Mesendoderm (in vitro differentiated cells): ENCODE results near the gene MEIOSIN.

ENCODE experiments used
- DNase-seq: peaks from one replicate; pipeline ENCODE4 v3.0.0; 2013
- H2AK5ac ChIP-seq: 2 replicates; pipeline ENCODE4 v1.6.1; 2013; ENCODE audit warnings: low read length, inconsistent platforms
- H2BK120ac ChIP-seq: 2 replicates; pipeline ENCODE4 v1.6.1; 2013; ENCODE audit warnings: low read depth, mild to moderate bottlenecking, low read length, moderate library complexity, mixed read lengths
- H2BK15ac ChIP-seq: replicated peaks from 2 replicates; pipeline ENCODE4 v1.6.1; 2013; ENCODE audit warnings: low read depth, mild to moderate bottlenecking, moderate library complexity
- H2BK5ac ChIP-seq: 2 replicates; pipeline ENCODE4 v1.6.1; 2013; ENCODE audit warnings: low read length, inconsistent platforms
- H3K18ac ChIP-seq: 2 replicates; pipeline ENCODE4 v1.6.1; 2013; ENCODE audit warnings: mild to moderate bottlenecking, low read length, mixed read lengths
- H3K23ac ChIP-seq: one replicate; pipeline ENCODE4 v1.6.1; 2013; ENCODE audit warnings: low read length
- H3K27ac ChIP-seq: 2 replicates; pipeline ENCODE4 v1.5.1; 2013; ENCODE audit warnings: low read depth, mild to moderate bottlenecking, inconsistent platforms, low read length, moderate library complexity
- H3K27me3 ChIP-seq: 2 replicates; pipeline ENCODE4 v1.6.1; 2013; ENCODE audit warnings: low read length, control low read depth, mild to moderate bottlenecking, inconsistent platforms; ENCODE audit not compliant: insufficient read depth, poor library complexity
- H3K36me3 ChIP-seq: 2 replicates; pipeline ENCODE4 v1.6.1; 2013; ENCODE audit warnings: low read length, inconsistent platforms; ENCODE audit not compliant: control insufficient read depth, insufficient read depth
- H3K4ac ChIP-seq: one replicate; pipeline ENCODE4 v1.6.1; 2013; ENCODE audit warnings: low read depth, mild to moderate bottlenecking, low read length, moderate library complexity
- H3K4me1 ChIP-seq: 2 replicates; pipeline ENCODE4 v1.6.1; 2013; ENCODE audit warnings: low read depth, low read length, inconsistent platforms; ENCODE audit not compliant: control insufficient read depth
- H3K4me2 ChIP-seq: 2 replicates; pipeline ENCODE4 v1.6.1; 2013; ENCODE audit warnings: low read length
- H3K4me3 ChIP-seq: 2 replicates; pipeline ENCODE4 v1.5.1; 2013; ENCODE audit warnings: mild to moderate bottlenecking, low read length
- H3K56ac ChIP-seq: one replicate; pipeline ENCODE4 v1.6.1; 2013; ENCODE audit warnings: low read length
- H3K79me1 ChIP-seq: 2 replicates; pipeline ENCODE4 v1.6.1; 2013; ENCODE audit warnings: low read length, inconsistent platforms
- H3K79me2 ChIP-seq: 2 replicates; pipeline ENCODE4 v1.6.1; 2013; ENCODE audit warnings: mild to moderate bottlenecking, low read length; ENCODE audit not compliant: control insufficient read depth, insufficient read depth
- H3K9ac ChIP-seq: 2 replicates; pipeline ENCODE4 v1.6.1; 2013; ENCODE audit warnings: low read length, inconsistent platforms
- H4K5ac ChIP-seq: one replicate; pipeline ENCODE4 v1.6.1; 2013; ENCODE audit warnings: low read length
- H4K8ac ChIP-seq: one replicate; pipeline ENCODE4 v1.6.1; 2013; ENCODE audit warnings: low read depth, mild to moderate bottlenecking, control low read depth, low read length, moderate library complexity
- WGBS: extraction: QIAGEN DNeasy Blood & Tissue Kit; methylation state at CpG from one replicate; pipeline ENCODE4 v1.1.7; 2013; ENCODE audit warnings: low lambda C conversion rate, missing lambda C conversion rate; ENCODE audit not compliant: insufficient coverage; ENCODE audit errors: extremely low coverage; 5-methylcytosine and 5-hydroxymethylcytosine counted together

MEIOSIN gene

GRCh38 chr19:45767881-45768654 is 34.8 kb downstream of the MEIOSIN start:
- no CpG with 5 or more reads among the region's 102 CpGs for WGBS
- H3K27ac ChIP-seq = peak overlapping the region; percentile 98

GRCh38 chr19:45768655-45768983 is 35.4 kb downstream of the MEIOSIN start:
- Histone ChIP-seq H3K27me3 (no peaks in the 10 kb centered on the region), H4K5ac (no peak overlapping the region), H4K8ac (peak overlapping the region; percentile 69), H3K56ac (peak overlapping the region; percentile 100), H3K79me1 (no peaks in the 10 kb centered on the region), H3K27ac (peak overlapping the region; percentile 98), H3K18ac (peak overlapping the region; percentile 94), H3K9ac (peak overlapping the region; percentile 100), H3K79me2 (no peaks in the 10 kb centered on the region), H3K4ac (peak overlapping the region; percentile 94), H3K4me1 (peaks cover 8% of the 10 kb centered on the region), H3K23ac (peak overlapping the region; percentile 98), H2BK15ac (no peak overlapping the region), H2BK120ac (peak overlapping the region; percentile 48), H3K4me2 (peak overlapping the region; percentile 99), H3K36me3 (no peaks in the 10 kb centered on the region), H3K4me3 (peak overlapping the region; percentile 95), H2AK5ac (peak overlapping the region; percentile 100), H2BK5ac (peak overlapping the region; percentile 99)
- WGBS = no CpG with 5 or more reads among the region's 33 CpGs
- peak; percentile 60 for DNase-seq

More at GRCh38 chr19:45767881-45768654, 34.8 kb downstream of the MEIOSIN start:
- Histone ChIP-seq H3K23ac (peak overlapping the region; percentile 98), H3K79me2 (no peaks in the 10 kb centered on the region), H2BK120ac (peak overlapping the region; percentile 48), H2AK5ac (no peak overlapping the region), H2BK15ac (no peak overlapping the region), H3K9ac (peak overlapping the region; percentile 100), H3K36me3 (no peaks in the 10 kb centered on the region), H4K8ac (no peak overlapping the region), H3K27me3 (no peaks in the 10 kb centered on the region), H3K4me2 (peak overlapping the region; percentile 96), H2BK5ac (no peak overlapping the region), H3K4me1 (peaks cover 8% of the 10 kb centered on the region), H3K18ac (peak overlapping the region; percentile 94), H4K5ac (no peak overlapping the region), H3K4ac (peak overlapping the region; percentile 94), H3K4me3 (peak overlapping the region; percentile 81), H3K56ac (peak overlapping the region; percentile 100), H3K79me1 (no peaks in the 10 kb centered on the region)
- peak; percentile 80 for DNase-seq

GRCh38 chr19:45768984-45769782 is 35.9 kb downstream of the MEIOSIN start, which contains the start of gene SIX5:
Gene SIX5, minus strand, starts transcription at chr19:45769252. Its CDS starts 408 bp downstream, at chr19:45768844.
- peak within 1 kb of the TSS; percentile 98 for H3K27ac ChIP-seq
- H3K36me3 ChIP-seq = no peaks in the 10 kb centered on the region
- peak within 1 kb of the TSS; percentile 69 for H4K8ac ChIP-seq
- H3K79me1 ChIP-seq = no peaks in the 10 kb centered on the region
- peak within 1 kb of the TSS; percentile 100 for H3K9ac ChIP-seq
- peak; percentile 99 for DNase-seq
- peak within 1 kb of the TSS; percentile 98 for H3K23ac ChIP-seq
- no peak within 1 kb of the TSS for H4K5ac ChIP-seq
- H3K18ac ChIP-seq = peak within 1 kb of the TSS; percentile 94
- H3K4me2 ChIP-seq = peak within 1 kb of the TSS; percentile 100
- peak within 1 kb of the TSS; percentile 100 for H3K56ac ChIP-seq
- peak within 1 kb of the TSS; percentile 99 for H2BK5ac ChIP-seq
- H2BK120ac ChIP-seq = peak within 1 kb of the TSS; percentile 48
- no peaks in the 10 kb centered on the region for H3K79me2 ChIP-seq
- no CpG with 5 or more reads among the region's 70 CpGs for WGBS
- H2AK5ac ChIP-seq = peak within 1 kb of the TSS; percentile 100
- H3K4me1 ChIP-seq = peaks cover 8% of the 10 kb centered on the region
- H3K27me3 ChIP-seq = no peaks in the 10 kb centered on the region
- no peak within 1 kb of the TSS for H2BK15ac ChIP-seq
- peak within 1 kb of the TSS; percentile 94 for H3K4ac ChIP-seq
- H3K4me3 ChIP-seq = peak within 1 kb of the TSS; percentile 95

GRCh38 chr19:45769821-45770191 is 36.6 kb downstream of the MEIOSIN start:
- Histone ChIP-seq H3K4me3 (peak overlapping the region; percentile 62), H3K36me3 (no peaks in the 10 kb centered on the region), H3K4me2 (peak overlapping the region; percentile 100), H4K5ac (no peak overlapping the region), H3K4me1 (peaks cover 8% of the 10 kb centered on the region), H3K18ac (peak overlapping the region; percentile 25), H4K8ac (no peak overlapping the region), H3K4ac (peak overlapping the region; percentile 62), H2BK15ac (no peak overlapping the region), H2BK5ac (no peak overlapping the region), H3K27ac (peak overlapping the region; percentile 96), H3K56ac (peak overlapping the region; percentile 99), H2BK120ac (no peak overlapping the region), H3K79me1 (no peaks in the 10 kb centered on the region), H3K79me2 (no peaks in the 10 kb centered on the region), H3K27me3 (no peaks in the 10 kb centered on the region), H2AK5ac (no peak overlapping the region), H3K9ac (peak overlapping the region; percentile 82), H3K23ac (no peak overlapping the region)
- no CpG with 5 or more reads among the region's 28 CpGs for WGBS
- DNase-seq = no peak

DNA sequence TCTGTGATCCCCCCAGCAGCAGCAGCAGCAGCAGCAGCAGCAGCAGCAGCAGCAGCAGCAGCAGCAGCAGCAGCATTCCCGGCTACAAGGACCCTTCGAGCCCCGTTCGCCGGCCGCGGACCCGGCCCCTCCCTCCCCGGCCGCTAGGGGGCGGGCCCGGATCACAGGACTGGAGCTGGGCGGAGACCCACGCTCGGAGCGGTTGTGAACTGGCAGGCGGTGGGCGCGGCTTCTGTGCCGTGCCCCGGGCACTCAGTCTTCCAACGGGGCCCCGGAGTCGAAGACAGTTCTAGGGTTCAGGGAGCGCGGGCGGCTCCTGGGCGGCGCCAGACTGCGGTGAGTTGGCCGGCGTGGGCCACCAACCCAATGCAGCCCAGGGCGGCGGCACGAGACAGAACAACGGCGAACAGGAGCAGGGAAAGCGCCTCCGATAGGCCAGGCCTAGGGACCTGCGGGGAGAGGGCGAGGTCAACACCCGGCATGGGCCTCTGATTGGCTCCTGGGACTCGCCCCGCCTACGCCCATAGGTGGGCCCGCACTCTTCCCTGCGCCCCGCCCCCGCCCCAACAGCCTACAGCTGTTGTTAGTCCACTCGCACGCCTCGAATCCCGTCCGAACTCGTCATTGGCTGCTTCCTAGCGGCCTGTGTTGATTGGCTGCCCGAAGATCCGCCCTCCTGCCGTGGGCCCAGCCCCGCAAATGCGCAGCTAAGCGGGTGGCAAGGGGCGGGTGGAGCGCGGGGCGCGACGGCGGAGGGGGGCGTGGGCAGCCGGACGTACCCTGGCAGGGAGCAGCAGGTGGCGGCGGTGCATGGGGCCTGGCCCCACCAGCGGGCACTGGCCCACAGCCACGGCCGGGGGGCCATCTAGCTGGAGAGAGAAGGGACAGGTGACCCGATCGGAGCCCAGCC is 37.2 kb downstream of the MEIOSIN start:
- no peak overlapping the region for H2BK5ac ChIP-seq
- peak overlapping the region; percentile 96 for H3K27ac ChIP-seq
- H3K79me2 ChIP-seq = no peaks in the 10 kb centered on the region
- H3K4me1 ChIP-seq = peaks cover 4% of the 10 kb centered on the region
- H3K4me3 ChIP-seq = peak overlapping the region; percentile 62
- no peak overlapping the region for H3K23ac ChIP-seq
- H3K9ac ChIP-seq = peak overlapping the region; percentile 82
- H4K5ac ChIP-seq = no peak overlapping the region
- no peak overlapping the region for H2AK5ac ChIP-seq
- no peak overlapping the region for H4K8ac ChIP-seq
- no peak overlapping the region for H2BK15ac ChIP-seq
- H3K36me3 ChIP-seq = no peaks in the 10 kb centered on the region
- peak overlapping the region; percentile 99 for H3K56ac ChIP-seq
- H3K79me1 ChIP-seq = no peaks in the 10 kb centered on the region
- H3K18ac ChIP-seq = peak overlapping the region; percentile 25
- H3K27me3 ChIP-seq = no peaks in the 10 kb centered on the region
- H2BK120ac ChIP-seq = no peak overlapping the region
- WGBS = no CpG with 5 or more reads among the region's 79 CpGs
- H3K4ac ChIP-seq = peak overlapping the region; percentile 58
- peak overlapping the region; percentile 100 for H3K4me2 ChIP-seq
- peak; percentile 99 for DNase-seq
